Thyroid gland (tissue), 4 donors: ENCODE results near the gene TTC33. TPM values are rescaled to one million over a fixed set of nuclear protein-coding genes. Genes with fewer than 3 reads are reported as not detected.

Experiments used
- DNase-seq, 2 donors: peaks; one replicate each; pipeline ENCODE4 v3.0.0-alpha.2; 2019
- H3K27ac ChIP-seq, 3 donors: fragments of 200-600 bp; sonication (generic); 1 replicate in 2 of 3; 2 replicates in 1 of 3; pipeline ENCODE4 v1.5.1; 2016 to 2019; ENCODE audit warnings: mild to moderate bottlenecking in 1 of 3, moderate library complexity in 1 of 3
- H3K27me3 ChIP-seq: fragments of 200-600 bp; sonication (generic); one replicate; pipeline ENCODE4 v1.5.1; 2019
- H3K36me3 ChIP-seq, 2 donors: fragments of 200-600 bp; sonication (generic); one replicate each; pipeline ENCODE4 v1.5.1; 2016 to 2019
- H3K4me1 ChIP-seq, 2 donors: fragments of 200-600 bp; sonication (generic); one replicate each; pipeline ENCODE4 v1.5.1; 2017 to 2019
- H3K4me3 ChIP-seq, 3 donors: fragments of 200-600 bp; sonication (generic); replicated peaks in 1 of 3; 1 replicate in 2 of 3; 2 replicates in 1 of 3; pipeline ENCODE4 v1.5.1; 2016; ENCODE audit warnings: mild to moderate bottlenecking in 1 of 3
- H3K9me3 ChIP-seq: fragments of 200-600 bp; sonication (generic); one replicate; pipeline ENCODE4 v1.5.1; 2017
- POLR2A ChIP-seq, 2 donors: fragments of 450-650 bp; IDR thresholded peaks; one replicate each; pipeline ENCODE4 v1.6.1; 2017; ENCODE audit warnings: antibody characterized with exemption in 2 of 2, mild to moderate bottlenecking in 2 of 2, moderate library complexity in 1 of 2
- WGBS, 2 donors: methylation state at CpG; one replicate each; pipeline ENCODE4 v1.1.5; 2017; 5-methylcytosine and 5-hydroxymethylcytosine counted together
- intact Hi-C: fragments of 100-400 bp; cut with DNase I; formaldehyde crosslinking; loops from one replicate; pipeline ENCODE4 v1.15.1; 2023
- total RNA-seq, 4 donors: library from RNA; depleted of rRNA; stranded (reverse); fragments of >200 nt; gene quantifications; one replicate each; pipeline ENCODE4 v1.2.3, GENCODE V29; 2016
- TF ChIP-seq, protein P1 (sequence below), 6 experiments: fragments of 200-600 bp in 3 of 6; fragments of 450-650 bp in 3 of 6; sonication (generic) in 3 of 6; IDR thresholded peaks; one replicate each; pipeline ENCODE4 v1.5.1; 2016 to 2019; ENCODE audit warnings: antibody characterized with exemption in 6 of 6, mild to moderate bottlenecking in 2 of 6, inconsistent platforms in 1 of 6, moderate library complexity in 1 of 6

TTC33 gene
- total RNA-seq, 4 donors from 2014 or later: 18.7 to 35.2 (median 24.9) TPM

DNA sequence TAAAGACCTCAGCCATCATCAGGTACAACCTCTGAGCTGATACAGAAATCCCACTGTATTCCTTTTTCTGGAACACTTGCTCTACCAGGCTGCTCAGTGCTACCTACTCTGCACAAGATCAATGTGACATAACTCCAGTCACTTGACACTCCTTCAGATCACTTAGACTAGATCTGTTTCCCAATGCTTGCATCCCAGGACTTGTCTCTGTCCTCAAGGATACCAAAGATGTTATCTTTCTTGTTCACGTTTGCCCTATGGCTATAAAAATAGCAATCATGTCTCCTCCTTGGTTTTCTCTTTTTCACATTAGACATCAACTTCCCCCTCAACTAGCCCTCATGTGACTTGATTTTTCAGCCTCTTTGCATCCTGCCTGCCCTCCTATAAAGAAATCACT lies 264.1 kb downstream of the TTC33 start:
- 74 to 79% methylated on average over 1 of the region's 1 CpG for WGBS, 2 donors
- no peaks in the 10 kb centered on the region for H3K36me3 ChIP-seq

DNA sequence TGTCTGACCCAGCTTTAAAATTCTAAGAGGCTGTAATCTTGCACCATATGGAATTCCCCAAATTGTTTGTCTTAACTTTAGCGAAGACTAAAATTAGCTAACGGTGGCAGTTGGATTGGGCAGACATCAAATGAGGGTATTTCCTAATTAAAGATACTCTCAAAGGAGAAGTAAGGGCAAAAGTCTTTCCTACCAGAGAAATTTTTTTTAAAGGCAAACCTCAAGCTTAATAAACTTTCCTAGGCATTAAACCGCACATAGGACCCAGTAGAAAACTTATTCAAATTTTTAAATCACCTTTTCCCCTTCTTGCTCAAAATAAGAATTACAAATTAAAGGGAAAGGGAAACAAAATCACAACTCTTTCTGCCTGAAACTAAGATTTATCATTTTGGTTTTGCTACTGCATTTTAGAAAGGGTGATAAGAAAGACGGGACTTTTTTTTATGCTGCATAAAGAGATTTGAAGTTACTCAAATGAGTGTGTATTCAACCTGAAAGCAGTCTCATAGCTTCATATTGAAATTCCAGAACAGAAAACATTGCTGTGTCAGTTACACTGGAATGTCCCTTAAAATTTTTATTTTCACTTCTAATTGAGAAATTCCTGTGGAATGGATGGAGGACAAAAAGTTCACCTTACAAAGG lies 265.2 kb downstream of the TTC33 start:
- intact Hi-C loops: no loop called here
- no peaks in the 10 kb centered on the region for H3K9me3 ChIP-seq
- no peak for TF ChIP-seq POLR2A (IDR thresholded peaks at IDR 0.05)
- TF ChIP-seq, protein P1, sequence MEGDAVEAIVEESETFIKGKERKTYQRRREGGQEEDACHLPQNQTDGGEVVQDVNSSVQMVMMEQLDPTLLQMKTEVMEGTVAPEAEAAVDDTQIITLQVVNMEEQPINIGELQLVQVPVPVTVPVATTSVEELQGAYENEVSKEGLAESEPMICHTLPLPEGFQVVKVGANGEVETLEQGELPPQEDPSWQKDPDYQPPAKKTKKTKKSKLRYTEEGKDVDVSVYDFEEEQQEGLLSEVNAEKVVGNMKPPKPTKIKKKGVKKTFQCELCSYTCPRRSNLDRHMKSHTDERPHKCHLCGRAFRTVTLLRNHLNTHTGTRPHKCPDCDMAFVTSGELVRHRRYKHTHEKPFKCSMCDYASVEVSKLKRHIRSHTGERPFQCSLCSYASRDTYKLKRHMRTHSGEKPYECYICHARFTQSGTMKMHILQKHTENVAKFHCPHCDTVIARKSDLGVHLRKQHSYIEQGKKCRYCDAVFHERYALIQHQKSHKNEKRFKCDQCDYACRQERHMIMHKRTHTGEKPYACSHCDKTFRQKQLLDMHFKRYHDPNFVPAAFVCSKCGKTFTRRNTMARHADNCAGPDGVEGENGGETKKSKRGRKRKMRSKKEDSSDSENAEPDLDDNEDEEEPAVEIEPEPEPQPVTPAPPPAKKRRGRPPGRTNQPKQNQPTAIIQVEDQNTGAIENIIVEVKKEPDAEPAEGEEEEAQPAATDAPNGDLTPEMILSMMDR (IDR thresholded peaks at IDR 0.05): no peak
- H3K27me3 ChIP-seq: no peaks in the 10 kb centered on the region
- DNase-seq: no peak
- WGBS, 2 donors: 64 to 69% methylated on average over 4 of the region's 4 CpGs
- no peak overlapping the region for H3K4me3 ChIP-seq
- H3K4me1 ChIP-seq: no peaks in the 10 kb centered on the region
- no peaks in the 10 kb centered on the region for H3K36me3 ChIP-seq
- H3K27ac ChIP-seq: no peak overlapping the region

More for the DNA sequence above, 264.1 kb downstream of the TTC33 start:
- no peak overlapping the region for H3K4me3 ChIP-seq
- H3K27me3 ChIP-seq: no peaks in the 10 kb centered on the region
- no peak for DNase-seq
- H3K4me1 ChIP-seq: no peaks in the 10 kb centered on the region
- H3K9me3 ChIP-seq: no peaks in the 10 kb centered on the region
- TF ChIP-seq POLR2A (IDR thresholded peaks at IDR 0.05): no peak
- TF ChIP-seq, protein P1 (IDR thresholded peaks at IDR 0.05): no peak
- intact Hi-C loops: no loop called here
- H3K27ac ChIP-seq: no peak overlapping the region

- TF ChIP-seq, protein P1 (IDR thresholded peaks at IDR 0.05): no peak
- TF ChIP-seq POLR2A (IDR thresholded peaks at IDR 0.05): no peak
- Histone ChIP-seq H3K36me3 (no peaks in the 10 kb centered on the region), H3K27me3 (no peaks in the 10 kb centered on the region), H3K4me3 (no peak overlapping the region), H3K4me1 (no peaks in the 10 kb centered on the region), H3K27ac (no peak overlapping the region), H3K9me3 (no peaks in the 10 kb centered on the region)
- 92 to 93% methylated on average over 3 of the region's 3 CpGs for WGBS, 2 donors
- intact Hi-C loops: no loop called here
- DNase-seq: no peak
Measured at GRCh38 chr5:40489421-40489820, 266.3 kb downstream of the TTC33 start.

DNA sequence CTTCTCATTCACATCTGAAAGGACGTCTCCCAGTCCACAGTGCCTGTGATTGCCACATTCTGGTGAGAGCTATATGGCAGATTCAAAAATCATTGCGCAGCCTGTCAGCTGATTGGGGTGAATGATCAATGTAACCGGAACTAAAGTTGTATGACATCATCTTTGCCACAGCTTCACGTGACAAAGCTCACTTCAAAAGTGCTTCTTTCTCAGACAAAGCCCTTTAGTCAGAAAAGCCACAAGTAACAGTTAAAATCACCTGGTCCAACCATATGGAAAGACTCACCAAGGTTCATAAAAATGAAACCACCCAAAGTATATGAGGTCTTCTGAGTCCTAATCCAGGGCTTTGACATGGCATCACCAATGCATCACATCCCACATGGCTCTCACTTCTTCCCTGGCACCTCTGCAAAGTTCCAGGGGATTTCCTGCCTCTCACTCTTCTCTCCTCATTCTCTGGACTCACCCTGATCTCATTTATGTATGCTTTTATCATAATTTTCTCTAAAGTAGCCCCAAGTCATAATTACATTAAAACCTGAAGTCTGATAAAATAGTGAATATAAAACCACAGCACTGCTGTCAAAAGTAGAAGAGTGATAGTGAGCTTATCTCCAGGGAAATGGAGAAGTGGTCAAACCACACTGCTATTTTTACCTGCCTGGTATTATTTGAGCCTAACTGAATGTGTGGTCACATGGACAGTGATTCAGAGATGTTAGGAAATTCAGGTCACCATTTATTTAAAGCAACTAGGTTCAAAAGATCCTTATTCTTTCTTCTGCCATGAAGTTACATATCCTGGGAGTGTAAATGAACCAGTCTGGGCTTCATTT lies 269.1 kb downstream of the TTC33 start:
- Histone ChIP-seq H3K36me3 (no peaks in the 10 kb centered on the region), H3K4me1 (no peaks in the 10 kb centered on the region), H3K9me3 (no peaks in the 10 kb centered on the region), H3K27ac (no peak overlapping the region), H3K27me3 (no peaks in the 10 kb centered on the region), H3K4me3 (no peak overlapping the region)
- WGBS, 2 donors: 85 to 92% methylated on average over 4 of the region's 4 CpGs
- intact Hi-C loops: no loop called here
- TF ChIP-seq POLR2A (IDR thresholded peaks at IDR 0.05): no peak
- TF ChIP-seq, protein P1 (IDR thresholded peaks at IDR 0.05): no peak
- no peak for DNase-seq
